H9 (cell line): Measurements from ENCODE around the gene UBE2V1. TPM values are rescaled to one million over a fixed set of nuclear protein-coding genes. Genes with fewer than 3 reads are reported as not detected.

Experiments used
- DNase-seq: peaks from one replicate; pipeline ENCODE4 v3.0.0-alpha.2; 2017
- H2AFZ ChIP-seq: one replicate; pipeline ENCODE4 v1.6.1; 2013; ENCODE audit warnings: mild to moderate bottlenecking, low read length, control low read depth, moderate library complexity
- H2AK5ac ChIP-seq: 2 replicates; pipeline ENCODE4 v1.6.1; 2013; ENCODE audit warnings: low read length, control low read depth, mixed read lengths; ENCODE audit not compliant: insufficient read length
- H2BK120ac ChIP-seq: one replicate; pipeline ENCODE4 v1.6.1; 2013; ENCODE audit warnings: low read depth, mild to moderate bottlenecking, low read length, control low read depth, inconsistent platforms; ENCODE audit not compliant: poor library complexity, severe bottlenecking
- H2BK12ac ChIP-seq: 2 replicates; pipeline ENCODE4 v1.6.1; 2013; ENCODE audit warnings: low read length, control low read depth, mixed read lengths, low read depth; ENCODE audit not compliant: insufficient read length
- H2BK15ac ChIP-seq: 2 replicates; pipeline ENCODE4 v1.6.1; 2013; ENCODE audit warnings: low read depth, low read length, control low read depth
- H2BK20ac ChIP-seq: one replicate; pipeline ENCODE4 v1.6.1; 2013; ENCODE audit warnings: low read depth, mild to moderate bottlenecking, low read length, control low read depth, inconsistent platforms; ENCODE audit not compliant: poor library complexity, severe bottlenecking
- H2BK5ac ChIP-seq: 2 replicates; pipeline ENCODE4 v1.6.1; 2013; ENCODE audit warnings: low read length, control low read depth, mixed read lengths; ENCODE audit not compliant: insufficient read length
- H3K14ac ChIP-seq: 2 replicates; pipeline ENCODE4 v1.6.1; 2013; ENCODE audit warnings: low read length, control low read depth; ENCODE audit not compliant: insufficient read depth
- H3K18ac ChIP-seq: 2 replicates; pipeline ENCODE4 v1.6.1; 2013; ENCODE audit warnings: low read depth, mild to moderate bottlenecking, mixed read lengths, low read length, control low read depth; ENCODE audit not compliant: insufficient read length
- H3K23ac ChIP-seq: 2 replicates; pipeline ENCODE4 v1.6.1; 2013; ENCODE audit warnings: low read length, control low read depth, mixed read lengths, low read depth; ENCODE audit not compliant: insufficient read length
- H3K23me2 ChIP-seq: 2 replicates; pipeline ENCODE4 v1.6.1; 2013; ENCODE audit warnings: low read depth, mild to moderate bottlenecking, mixed read lengths, low read length, control low read depth; ENCODE audit not compliant: insufficient read length, poor library complexity, severe bottlenecking
- H3K27ac ChIP-seq: 2 replicates; pipeline ENCODE4 v1.5.1; 2013; ENCODE audit warnings: low read length, control low read depth, mixed read lengths, low read depth; ENCODE audit not compliant: insufficient read length
- H3K27me3 ChIP-seq: 2 replicates; pipeline ENCODE4 v1.6.1; 2013; ENCODE audit warnings: low read length, control low read depth, inconsistent platforms; ENCODE audit not compliant: insufficient read depth
- H3K4ac ChIP-seq: 2 replicates; pipeline ENCODE4 v1.6.1; 2013; ENCODE audit warnings: low read depth, mild to moderate bottlenecking, control low read depth, inconsistent platforms, low read length, moderate library complexity
- H3K4me1 ChIP-seq: 2 replicates; pipeline ENCODE4 v1.6.1; 2013; ENCODE audit warnings: low read length, control low read depth, inconsistent platforms; ENCODE audit not compliant: insufficient read depth
- H3K4me2 ChIP-seq: 2 replicates; pipeline ENCODE4 v1.6.1; 2013; ENCODE audit warnings: low read length, control low read depth, mixed read lengths; ENCODE audit not compliant: insufficient read length, insufficient read depth
- H3K56ac ChIP-seq: 2 replicates; pipeline ENCODE4 v1.6.1; 2013; ENCODE audit warnings: low read depth, mild to moderate bottlenecking, mixed read lengths, low read length, control low read depth; ENCODE audit not compliant: insufficient read length
- H3K79me1 ChIP-seq: 2 replicates; pipeline ENCODE4 v1.6.1; 2013; ENCODE audit warnings: low read depth, mild to moderate bottlenecking, moderate library complexity, low read length, control low read depth, inconsistent platforms; ENCODE audit not compliant: insufficient read depth, poor library complexity, severe bottlenecking
- H3K79me2 ChIP-seq: 2 replicates; pipeline ENCODE4 v1.6.1; 2013; ENCODE audit warnings: low read length, control low read depth, inconsistent platforms; ENCODE audit not compliant: insufficient read depth
- H3K9ac ChIP-seq: 2 replicates; pipeline ENCODE4 v1.6.1; 2013; ENCODE audit warnings: low read length, control low read depth, mixed read lengths; ENCODE audit not compliant: insufficient read length; ENCODE audit errors: extremely low read depth
- H3K9me3 ChIP-seq: one replicate; pipeline ENCODE4 v1.6.1; 2013; ENCODE audit warnings: low read depth, low read length, inconsistent platforms; ENCODE audit not compliant: control insufficient read depth
- H3T11ph ChIP-seq: one replicate; pipeline ENCODE4 v1.6.1; 2013; ENCODE audit warnings: mild to moderate bottlenecking, low read length, control low read depth, inconsistent platforms
- H4K20me1 ChIP-seq: one replicate; pipeline ENCODE4 v1.6.1; 2013; ENCODE audit not compliant: control insufficient read depth, insufficient read length, insufficient read depth
- H4K5ac ChIP-seq: 2 replicates; pipeline ENCODE4 v1.6.1; 2013; ENCODE audit warnings: low read depth, mild to moderate bottlenecking, mixed read lengths, low read length, control low read depth; ENCODE audit not compliant: insufficient read length
- H4K8ac ChIP-seq: replicated peaks from 2 replicates; pipeline ENCODE4 v1.6.1; 2013; ENCODE audit warnings: low read length, control low read depth, mixed read lengths, low read depth; ENCODE audit not compliant: insufficient read length
- H4K91ac ChIP-seq: 2 replicates; pipeline ENCODE4 v1.6.1; 2013; ENCODE audit warnings: low read depth, mild to moderate bottlenecking, moderate library complexity, mixed read lengths, low read length, control low read depth; ENCODE audit not compliant: insufficient read length
- H3K27ac Mint-ChIP-seq, 3 experiments: 2 replicates in 2 of 3; 3 replicates in 1 of 3; pipeline ENCODE4 v1.8.0; 2020 to 2021; ENCODE audit warnings: mixed read lengths in 3 of 3, mild to moderate bottlenecking in 1 of 3, moderate library complexity in 1 of 3
- H3K27me3 Mint-ChIP-seq: 2 replicates; pipeline ENCODE4 v1.8.0; 2021; ENCODE audit warnings: low read depth, mild to moderate bottlenecking, moderate library complexity, mixed read lengths
- H3K36me3 Mint-ChIP-seq, 3 experiments: 2 replicates in 2 of 3; 3 replicates in 1 of 3; pipeline ENCODE4 v1.8.0; 2020 to 2021; ENCODE audit warnings: low read depth in 3 of 3, mixed read lengths in 3 of 3; ENCODE audit not compliant: insufficient read depth in 1 of 3
- H3K4me1 Mint-ChIP-seq, 2 experiments: 2 replicates each; pipeline ENCODE4 v1.8.0; 2020; ENCODE audit warnings: mixed read lengths in 2 of 2
- H3K4me3 Mint-ChIP-seq, 2 experiments: 2 replicates in 1 of 2; 3 replicates in 1 of 2; pipeline ENCODE4 v1.8.0; 2020 to 2021; ENCODE audit warnings: mild to moderate bottlenecking in 2 of 2, mixed read lengths in 2 of 2, moderate library complexity in 1 of 2
- H3K9me3 Mint-ChIP-seq, 2 experiments: 2 replicates in 1 of 2; 3 replicates in 1 of 2; pipeline ENCODE4 v1.8.0; 2020; ENCODE audit warnings: mild to moderate bottlenecking in 2 of 2, mixed read lengths in 2 of 2, moderate library complexity in 1 of 2
- CTCF ChIP-seq: fragments of 200-600 bp; sonication (generic); conservative IDR thresholded peaks from 3 replicates; pipeline ENCODE4 v1.8.0; 2021; ENCODE audit warnings: antibody characterized with exemption, mild to moderate bottlenecking
- WGBS: extraction: QIAGEN DNeasy Blood & Tissue Kit; methylation state at CpG from one replicate; pipeline ENCODE4 v1.1.7; 2013; ENCODE audit warnings: missing lambda C conversion rate, low lambda C conversion rate, mixed read lengths; ENCODE audit not compliant: insufficient read length; ENCODE audit errors: extremely low coverage; 5-methylcytosine and 5-hydroxymethylcytosine counted together
- total RNA-seq: library from RNA; stranded (reverse); gene quantifications from 2 replicates; pipeline ENCODE4 v1.2.1, GENCODE V29; 2021

The UBE2V1 gene
- total RNA-seq, 1 experiment from 2014 or later: 152 TPM

- Histone ChIP-seq H3K56ac (no peak overlapping the region), H2BK120ac (no peak overlapping the region), H3K9me3 (no peaks in the 10 kb centered on the region), H4K8ac (no peak overlapping the region), H3K9ac (no peak overlapping the region), H3T11ph (no peak overlapping the region), H3K27ac (no peak overlapping the region), H4K5ac (no peak overlapping the region), H3K4me1 (no peaks in the 10 kb centered on the region), H3K14ac (no peak overlapping the region), H2AK5ac (no peak overlapping the region), H4K91ac (no peak overlapping the region), H3K23me2 (no peaks in the 10 kb centered on the region), H2BK20ac (no peak overlapping the region), H3K79me2 (no peaks in the 10 kb centered on the region), H3K18ac (no peak overlapping the region), H3K4me2 (no peak overlapping the region), H3K4ac (no peak overlapping the region), H2BK5ac (no peak overlapping the region), H4K20me1 (no peaks in the 10 kb centered on the region), H3K23ac (no peak overlapping the region), H2BK15ac (no peak overlapping the region), H2BK12ac (no peak overlapping the region), H2AFZ (no peak overlapping the region), H3K27me3 (no peaks in the 10 kb centered on the region), H3K79me1 (no peaks in the 10 kb centered on the region)
- no CpG with 5 or more reads among the region's 6 CpGs for WGBS
- no peak for TF ChIP-seq CTCF
- H3K27me3 Mint-ChIP-seq: no peaks in the 10 kb centered on the region
- H3K9me3 Mint-ChIP-seq: no peaks in the 10 kb centered on the region
- peaks cover 17 to 51% (median 50%) of the 10 kb centered on the region in 3 experiments for H3K36me3 Mint-ChIP-seq
- H3K4me3 Mint-ChIP-seq: no peak overlapping the region
- H3K4me1 Mint-ChIP-seq: peaks cover 3 to 4% of the 10 kb centered on the region in 2 experiments; a peak in 3 of 4 replicates
- peak overlapping the region in 1 of 3 experiments; percentile 74; a peak in 1 of 7 replicates for H3K27ac Mint-ChIP-seq
- no peak for DNase-seq
Observed at GRCh38 chr20:50133041-50133440, 20.1 kb upstream of the UBE2V1 start.
